SU-DHL-6 (cell line): ENCODE results near the gene USP17L30.
"Not testable (repeated sequence)": the region's sequence is repeated elsewhere in the genome, so short reads cannot be mapped to it uniquely, and the experiment has no call there.

Experiments used
- EZH2phosphoT487 ChIP-seq: fragments of 200-600 bp; sonication (generic), shearing (Covaris generic); conservative IDR thresholded peaks from 2 replicates; pipeline ENCODE4 v1.6.1; 2018; ENCODE audit warnings: mild to moderate bottlenecking, antibody characterized with exemption, low read length, moderate library complexity, mixed read lengths
- TF ChIP-seq, protein P1 (sequence below): fragments of 200-600 bp; sonication (generic); IDR thresholded peaks from one replicate; pipeline ENCODE4 v1.5.1; 2017; ENCODE audit warnings: antibody characterized with exemption, mild to moderate bottlenecking, low read length, moderate library complexity; ENCODE audit not compliant: insufficient read depth, poor library complexity, severe bottlenecking

DNA sequence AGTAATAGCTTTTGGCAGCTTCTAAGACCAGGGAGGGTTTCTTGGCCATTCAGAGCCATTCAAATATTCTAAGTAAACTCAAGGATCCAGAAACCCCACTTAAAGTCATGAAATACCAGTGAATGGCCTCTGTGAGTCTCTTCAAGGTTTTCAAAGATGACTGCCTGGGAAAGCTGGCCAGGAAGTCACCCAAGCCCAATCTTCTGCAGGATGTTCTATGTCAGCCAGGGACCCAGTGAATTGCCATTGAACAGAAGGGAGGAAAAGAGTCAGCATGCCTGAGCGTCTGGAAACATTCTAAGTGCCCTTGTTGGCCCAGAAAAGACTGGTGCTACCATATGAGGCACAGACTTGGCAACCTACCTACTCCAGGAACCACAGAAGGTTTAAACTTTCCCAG, 17.0 kb downstream of the USP17L30 start:
- TF ChIP-seq EZH2phosphoT487 = not testable (repeated sequence)
- TF ChIP-seq, protein P1, sequence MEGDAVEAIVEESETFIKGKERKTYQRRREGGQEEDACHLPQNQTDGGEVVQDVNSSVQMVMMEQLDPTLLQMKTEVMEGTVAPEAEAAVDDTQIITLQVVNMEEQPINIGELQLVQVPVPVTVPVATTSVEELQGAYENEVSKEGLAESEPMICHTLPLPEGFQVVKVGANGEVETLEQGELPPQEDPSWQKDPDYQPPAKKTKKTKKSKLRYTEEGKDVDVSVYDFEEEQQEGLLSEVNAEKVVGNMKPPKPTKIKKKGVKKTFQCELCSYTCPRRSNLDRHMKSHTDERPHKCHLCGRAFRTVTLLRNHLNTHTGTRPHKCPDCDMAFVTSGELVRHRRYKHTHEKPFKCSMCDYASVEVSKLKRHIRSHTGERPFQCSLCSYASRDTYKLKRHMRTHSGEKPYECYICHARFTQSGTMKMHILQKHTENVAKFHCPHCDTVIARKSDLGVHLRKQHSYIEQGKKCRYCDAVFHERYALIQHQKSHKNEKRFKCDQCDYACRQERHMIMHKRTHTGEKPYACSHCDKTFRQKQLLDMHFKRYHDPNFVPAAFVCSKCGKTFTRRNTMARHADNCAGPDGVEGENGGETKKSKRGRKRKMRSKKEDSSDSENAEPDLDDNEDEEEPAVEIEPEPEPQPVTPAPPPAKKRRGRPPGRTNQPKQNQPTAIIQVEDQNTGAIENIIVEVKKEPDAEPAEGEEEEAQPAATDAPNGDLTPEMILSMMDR = not testable (repeated sequence)
